ENCODE data around the gene LRRIQ4.

LRRIQ4 gene

DNA sequence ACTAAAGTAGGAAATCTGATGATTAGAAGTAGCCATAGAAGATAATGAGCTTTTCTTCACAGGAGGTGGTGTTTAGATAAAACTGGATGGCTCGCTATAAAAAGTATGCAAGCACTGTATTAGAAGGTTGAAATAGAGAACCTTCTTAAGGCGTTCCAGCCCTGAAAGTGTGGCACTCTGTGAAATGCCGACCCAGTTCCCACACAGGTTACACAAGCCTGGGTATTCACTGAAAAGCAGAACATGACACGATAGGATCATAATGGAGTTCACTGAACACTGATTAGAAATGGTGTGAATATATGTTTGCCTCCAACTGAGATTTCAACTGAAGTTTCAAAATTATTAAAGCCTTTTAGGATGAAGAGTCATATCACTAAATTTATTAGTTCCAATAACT is 15.0 kb downstream of the LRRIQ4 start:
- no peak overlapping the region for H3K27ac ChIP-seq
- TF ChIP-seq, protein P1, sequence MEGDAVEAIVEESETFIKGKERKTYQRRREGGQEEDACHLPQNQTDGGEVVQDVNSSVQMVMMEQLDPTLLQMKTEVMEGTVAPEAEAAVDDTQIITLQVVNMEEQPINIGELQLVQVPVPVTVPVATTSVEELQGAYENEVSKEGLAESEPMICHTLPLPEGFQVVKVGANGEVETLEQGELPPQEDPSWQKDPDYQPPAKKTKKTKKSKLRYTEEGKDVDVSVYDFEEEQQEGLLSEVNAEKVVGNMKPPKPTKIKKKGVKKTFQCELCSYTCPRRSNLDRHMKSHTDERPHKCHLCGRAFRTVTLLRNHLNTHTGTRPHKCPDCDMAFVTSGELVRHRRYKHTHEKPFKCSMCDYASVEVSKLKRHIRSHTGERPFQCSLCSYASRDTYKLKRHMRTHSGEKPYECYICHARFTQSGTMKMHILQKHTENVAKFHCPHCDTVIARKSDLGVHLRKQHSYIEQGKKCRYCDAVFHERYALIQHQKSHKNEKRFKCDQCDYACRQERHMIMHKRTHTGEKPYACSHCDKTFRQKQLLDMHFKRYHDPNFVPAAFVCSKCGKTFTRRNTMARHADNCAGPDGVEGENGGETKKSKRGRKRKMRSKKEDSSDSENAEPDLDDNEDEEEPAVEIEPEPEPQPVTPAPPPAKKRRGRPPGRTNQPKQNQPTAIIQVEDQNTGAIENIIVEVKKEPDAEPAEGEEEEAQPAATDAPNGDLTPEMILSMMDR (conservative IDR thresholded peaks at IDR 0.05): no peak

GRCh38 chr3:169835533-169835932 is 22.9 kb downstream of the LRRIQ4 start:
- H3K27ac ChIP-seq: no peak overlapping the region
- TF ChIP-seq, protein P1 (conservative IDR thresholded peaks at IDR 0.05): no peak

GRCh38 chr3:169836078-169836941 is 23.6 kb downstream of the LRRIQ4 start:
- TF ChIP-seq, protein P1 (conservative IDR thresholded peaks at IDR 0.05): no peak
- no peak overlapping the region for H3K27ac ChIP-seq

DNA sequence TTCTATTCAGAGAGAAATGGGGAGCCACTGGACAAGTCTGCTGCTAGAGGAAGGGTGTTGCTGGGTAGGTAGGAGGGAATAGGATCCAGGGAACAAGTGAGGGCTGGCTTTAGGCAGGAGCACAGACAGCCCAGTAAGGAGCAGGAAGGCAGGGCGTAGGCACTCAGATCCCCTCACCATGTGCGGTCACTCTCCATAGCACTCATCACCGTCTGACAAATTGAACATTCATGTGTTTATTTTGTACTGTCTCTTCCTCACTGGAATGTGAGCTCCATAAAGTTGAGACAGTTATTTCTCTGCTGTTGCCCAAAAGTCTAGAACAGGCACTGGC is 24.2 kb downstream of the LRRIQ4 start:
- no peak overlapping the region for H3K27ac ChIP-seq
- TF ChIP-seq, protein P1 (conservative IDR thresholded peaks at IDR 0.05): no peak

DNA sequence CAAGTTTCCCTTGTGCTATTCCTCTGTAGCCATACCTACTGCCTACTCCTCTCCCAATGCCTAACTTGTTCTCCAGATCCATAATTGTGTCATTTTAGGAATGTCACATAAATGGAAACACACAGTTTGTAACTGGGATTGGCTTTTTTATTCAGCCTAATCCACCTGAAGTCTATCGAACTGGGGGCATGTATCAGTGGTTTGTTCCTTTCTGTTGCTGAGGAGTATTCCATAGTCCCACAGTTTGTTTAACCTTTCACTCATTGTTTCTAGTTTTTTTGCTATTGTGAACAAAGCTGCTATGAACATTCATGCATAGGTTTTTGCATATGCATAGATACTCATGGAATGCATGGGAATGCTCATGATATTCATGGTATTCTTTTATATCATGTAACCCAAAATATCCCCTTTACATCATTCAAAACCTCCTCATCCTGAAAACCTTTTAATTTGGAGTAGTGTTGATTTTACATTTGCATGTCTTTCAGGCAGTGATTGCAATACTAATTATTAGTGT is 25.9 kb downstream of the LRRIQ4 start:
- TF ChIP-seq, protein P1 (conservative IDR thresholded peaks at IDR 0.05): no peak

DNA sequence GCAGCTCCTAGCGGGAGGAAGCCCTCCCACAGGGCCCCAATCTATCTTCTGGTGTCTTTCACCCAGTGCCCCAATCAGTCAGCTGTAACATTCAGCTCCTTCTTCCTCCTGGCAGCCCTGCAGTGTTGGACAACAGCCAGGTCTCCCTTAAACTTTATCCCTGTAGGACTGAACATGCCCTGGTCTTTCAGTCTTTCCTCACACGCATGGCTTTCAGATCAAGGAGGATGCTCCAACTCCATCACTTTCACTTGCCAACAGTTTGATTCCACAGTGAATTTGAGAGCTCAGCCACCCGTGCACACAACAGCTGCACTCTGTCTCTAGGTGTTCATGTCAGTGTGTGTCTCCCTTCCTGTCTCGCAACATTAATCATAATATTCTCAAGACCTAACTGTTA is 28.5 kb downstream of the LRRIQ4 start:
- H3K27ac ChIP-seq: no peak overlapping the region
- TF ChIP-seq, protein P1 (conservative IDR thresholded peaks at IDR 0.05): no peak

More for the DNA sequence above, 25.9 kb downstream of the LRRIQ4 start:
- H3K27ac ChIP-seq: no peak overlapping the region

GRCh38 chr3:169842960-169843359 is 30.3 kb downstream of the LRRIQ4 start:
- TF ChIP-seq, protein P1 (conservative IDR thresholded peaks at IDR 0.05): no peak
- no peak overlapping the region for H3K27ac ChIP-seq
